NCI-H460 (cell line): ENCODE results near the gene GPR63. TPM values are rescaled to one million over a fixed set of nuclear protein-coding genes. Genes with fewer than 3 reads are reported as not detected.

Experiments used
- DNase-seq: peaks from one replicate; pipeline ENCODE4 v3.0.0-alpha.2; 2016; ENCODE audit warnings: low read depth; ENCODE audit errors: extremely low read depth
- total RNA-seq: library from RNA; depleted of rRNA; stranded (reverse); fragments of >200 nt; shearing (Covaris generic); gene quantifications from 2 replicates; pipeline ENCODE4 v1.2.3, GENCODE V29; 2014

Gene GPR63
- total RNA-seq, 1 experiment from 2014 or later: 3.9 TPM

DNA sequence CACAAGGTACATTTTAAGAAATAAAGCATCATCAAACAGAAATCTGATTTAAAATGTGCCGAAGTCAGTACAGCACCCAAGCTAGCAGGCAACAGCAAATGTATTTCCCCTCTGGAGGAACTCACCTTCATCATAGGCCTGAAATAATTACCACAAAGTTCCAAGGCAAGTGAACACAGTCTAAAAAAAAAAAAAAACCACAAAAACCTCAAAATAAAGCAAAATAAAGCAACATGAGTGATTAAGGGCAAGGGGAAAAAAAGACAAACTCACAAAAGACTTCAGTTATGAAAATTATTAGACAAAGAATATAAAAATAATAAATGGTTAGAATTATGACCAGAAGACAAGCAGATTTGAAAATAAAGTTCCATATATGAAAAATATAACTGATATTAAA, 10.4 kb downstream of the GPR63 start:
- DNase-seq: no peak

GRCh38 chr6:96823743-96824142, 13.5 kb downstream of the GPR63 start:
- no peak for DNase-seq

DNA sequence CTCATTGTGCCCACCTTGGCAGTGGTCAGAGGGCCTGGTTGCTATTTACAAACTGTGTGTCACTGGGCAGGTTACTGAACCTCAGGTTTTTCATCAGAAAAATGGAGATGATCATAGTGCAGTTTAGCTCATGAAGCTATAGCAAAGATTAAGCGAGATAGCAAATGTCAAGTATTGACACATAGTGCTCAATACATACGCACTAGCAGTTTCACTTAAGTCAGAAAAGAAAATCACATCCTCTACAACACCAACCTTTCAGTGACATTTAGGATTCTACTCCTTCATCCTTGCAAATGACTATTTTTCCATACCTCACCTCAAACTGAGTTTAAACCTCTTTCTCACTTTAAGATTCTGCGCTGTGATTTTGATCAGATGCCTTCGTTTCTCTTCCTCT, 16.2 kb downstream of the GPR63 start:
- DNase-seq: no peak

DNA sequence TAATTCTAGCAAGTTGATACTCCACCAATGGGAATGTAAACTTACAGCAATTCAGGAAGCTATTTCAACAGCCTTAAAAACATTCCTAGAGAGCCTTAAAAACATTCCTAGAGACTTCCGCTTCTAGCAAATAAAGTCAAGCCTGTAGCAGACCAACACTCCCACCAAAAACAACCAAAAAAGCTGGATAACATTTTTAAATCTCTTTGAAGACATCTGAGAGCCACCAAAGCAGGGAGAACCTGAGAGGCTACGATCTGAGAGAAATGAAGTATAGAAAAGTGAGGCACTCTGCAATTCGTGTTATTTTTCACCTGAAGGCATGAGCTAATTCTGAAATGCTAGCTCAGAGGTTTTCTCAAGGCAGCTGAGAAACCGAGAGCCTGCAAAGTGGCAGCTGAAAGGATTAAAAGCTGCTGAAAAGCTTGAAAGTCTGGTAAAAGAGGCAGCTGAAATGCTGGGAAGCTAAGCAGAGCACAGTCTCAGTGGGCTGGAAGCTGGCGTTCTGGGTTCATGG, 20.9 kb downstream of the GPR63 start:
- no peak for DNase-seq

GRCh38 chr6:96814625-96815024, 22.7 kb downstream of the GPR63 start:
- no peak for DNase-seq

- DNase-seq: no peak
These were observed 25.1 kb downstream of the GPR63 start for GRCh38 chr6:96812077-96812703.

DNA sequence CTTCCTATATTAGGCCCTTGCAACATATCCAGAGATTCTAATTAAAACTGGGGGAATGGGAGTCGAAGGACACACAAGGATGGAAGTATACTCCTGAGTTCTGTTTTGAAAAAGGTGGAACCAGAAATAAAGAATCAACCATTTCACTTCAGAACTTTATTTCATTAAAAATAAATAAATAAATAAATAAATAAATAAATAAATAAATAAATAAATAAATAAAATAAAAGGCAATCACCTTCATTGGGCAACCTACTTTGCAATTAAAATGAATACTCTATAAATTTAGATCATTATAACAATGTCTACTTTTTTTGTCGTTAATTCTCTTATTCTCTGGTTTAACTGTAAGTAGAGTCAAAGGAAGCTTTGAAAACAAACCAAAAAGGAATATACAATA, 25.6 kb downstream of the GPR63 start:
- DNase-seq: no peak

GRCh38 chr6:96811136-96811535, 26.1 kb downstream of the GPR63 start:
- DNase-seq: no peak

GRCh38 chr6:96809119-96809518, 28.2 kb downstream of the GPR63 start:
- DNase-seq: no peak

- no peak for DNase-seq
These were observed 34.2 kb downstream of the GPR63 start for GRCh38 chr6:96803106-96803481.

DNA sequence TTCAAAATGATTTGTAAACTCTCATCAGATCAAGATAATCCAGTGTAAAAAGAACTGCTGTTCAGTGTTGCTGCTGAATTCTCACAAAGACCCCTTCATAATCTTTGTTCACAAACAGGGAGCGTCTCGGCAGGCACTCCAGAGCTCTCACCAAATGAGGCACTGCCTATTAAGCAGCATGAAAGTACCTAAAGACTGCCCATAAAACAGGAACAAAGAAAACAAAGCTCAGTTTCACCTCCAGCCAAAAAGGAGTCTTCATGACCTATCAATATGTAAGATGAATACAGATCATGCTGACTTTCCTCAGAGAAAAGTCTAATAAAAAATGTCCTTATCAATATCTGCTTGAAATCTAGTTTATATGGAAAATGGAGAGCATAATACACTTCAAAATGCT, 41.8 kb downstream of the GPR63 start:
- no peak for DNase-seq

DNA sequence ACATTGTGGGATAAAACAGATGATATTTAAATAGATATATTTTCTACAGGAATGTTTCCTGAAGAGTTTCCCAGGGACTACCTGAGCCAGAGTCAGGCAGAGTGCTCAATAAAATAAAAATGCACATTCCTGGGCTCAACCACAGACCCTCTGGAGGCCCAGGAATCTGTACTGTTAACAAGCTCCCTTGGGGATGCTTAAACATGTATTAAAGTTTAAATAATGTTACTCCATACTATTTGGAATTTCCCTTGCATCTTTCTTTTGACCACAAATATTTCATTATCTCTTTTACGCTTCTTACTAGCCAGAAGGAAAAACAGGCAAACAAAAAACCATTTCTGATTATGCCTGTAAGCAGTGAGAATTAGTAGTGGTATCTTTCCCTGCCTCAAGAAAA, 42.3 kb downstream of the GPR63 start:
- DNase-seq: no peak

DNA sequence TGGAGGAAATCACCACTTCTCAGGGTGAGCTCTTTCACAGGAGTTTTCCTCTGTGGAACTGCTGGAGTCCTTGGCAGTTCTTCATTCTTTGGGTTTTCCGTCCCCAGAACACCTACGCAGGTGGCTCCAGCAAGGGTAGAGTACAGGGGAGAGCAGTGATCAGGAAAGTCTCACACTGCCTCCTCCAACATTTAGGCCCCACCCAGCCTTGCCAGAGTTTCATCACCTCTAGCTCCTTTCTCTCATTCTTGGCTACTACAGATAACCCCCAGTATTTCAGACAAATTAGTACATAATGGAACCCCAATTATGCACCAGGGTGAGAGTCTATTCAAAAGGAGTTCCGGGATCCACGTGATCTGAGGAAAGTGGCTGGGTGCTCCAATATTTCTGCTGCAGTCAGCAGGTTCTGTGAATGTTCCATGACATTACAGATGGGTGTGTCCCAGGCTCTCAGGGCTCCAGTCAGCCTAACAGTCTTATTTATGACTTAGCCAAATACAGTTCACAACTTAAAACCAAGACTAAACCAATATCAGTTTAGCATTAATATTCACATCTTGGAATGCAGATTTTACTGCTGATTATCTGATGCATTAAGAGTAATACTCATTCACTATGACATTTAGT, 44.6 kb downstream of the GPR63 start:
- DNase-seq: no peak

DNA sequence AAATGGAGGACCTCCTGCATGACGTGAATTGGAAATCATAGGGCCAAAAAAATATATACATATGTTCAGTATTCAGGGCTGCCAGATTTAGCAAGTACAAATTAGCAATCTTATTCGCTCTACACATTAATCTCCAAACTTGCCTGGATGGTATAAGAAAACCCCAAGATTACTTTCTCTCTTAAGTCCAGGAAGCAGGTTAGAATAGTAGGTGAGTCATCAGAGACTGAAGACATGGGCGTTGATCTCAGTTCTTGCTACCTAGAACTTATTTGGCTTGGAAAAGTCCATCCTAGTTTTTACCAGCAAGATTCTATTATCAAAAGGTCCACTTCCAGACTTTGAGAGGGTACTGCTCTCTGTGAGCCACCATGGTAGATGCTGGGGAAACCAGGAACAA, 47.4 kb downstream of the GPR63 start:
- no peak for DNase-seq

DNA sequence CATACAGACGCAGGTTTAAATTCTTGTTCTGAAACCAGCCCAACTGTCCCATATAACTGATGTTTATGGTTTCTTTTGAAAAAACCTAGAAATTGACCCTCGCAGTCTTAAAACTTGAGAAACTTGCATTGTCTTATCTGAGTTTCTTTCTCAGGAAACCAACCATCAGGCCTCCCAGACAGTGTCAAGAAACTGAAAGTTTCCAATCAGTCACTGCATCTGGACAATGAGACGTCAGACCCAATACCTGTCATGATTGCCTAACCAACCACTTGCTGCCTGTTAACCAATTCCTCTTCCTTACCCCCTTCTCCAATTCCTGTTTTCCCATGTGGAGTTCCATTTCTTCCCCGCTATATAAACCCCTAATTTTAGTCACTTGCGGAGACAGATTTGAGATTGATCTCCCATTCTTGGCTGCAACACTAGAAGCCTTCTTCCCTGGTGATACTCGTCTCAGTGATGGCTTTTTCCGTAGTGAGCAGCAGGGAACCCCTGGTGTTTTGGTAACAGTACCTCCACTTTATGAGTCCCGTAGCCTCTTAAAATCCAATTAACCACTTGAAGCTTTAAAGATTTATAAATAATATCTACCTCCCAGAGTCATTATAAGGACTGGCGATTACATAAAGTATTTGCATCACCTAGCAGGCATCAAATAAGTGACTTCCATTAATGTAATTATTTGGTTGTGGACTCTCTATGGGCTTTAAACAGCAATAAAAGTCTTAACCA, 49.3 kb downstream of the GPR63 start:
- no peak for DNase-seq

- DNase-seq: no peak
These were observed 50.9 kb downstream of the GPR63 start for GRCh38 chr6:96786336-96786735.

- DNase-seq: no peak
These were observed 52.6 kb downstream of the GPR63 start for GRCh38 chr6:96784650-96785049.

- DNase-seq: no peak
These were observed 54.0 kb downstream of the GPR63 start for GRCh38 chr6:96783307-96783706.

- DNase-seq: no peak
These were observed 55.7 kb downstream of the GPR63 start for GRCh38 chr6:96781557-96781956.

- DNase-seq: no peak
These were observed 60.2 kb downstream of the GPR63 start for GRCh38 chr6:96777113-96777512.

GRCh38 chr6:96775727-96776400, 61.4 kb downstream of the GPR63 start:
- no peak for DNase-seq
